Fibroblast of peridontal ligament (primary cell): ENCODE results near the gene SSPN.
A peak's percentile ranks its signal among the peaks of the same experiment; 100 is the strongest.

Source experiments
- DNase-seq: peaks from one replicate; pipeline ENCODE4 v3.0.0-alpha.2; 2010; ENCODE audit errors: extremely low read depth

The SSPN gene

GRCh38 chr12:26283617-26284016, 88.2 kb downstream of the SSPN start:
- no peak for DNase-seq

- DNase-seq, result no peak
These were observed 90.0 kb downstream of the SSPN start for GRCh38 chr12:26285401-26285800.

- no peak for DNase-seq
These were observed 90.8 kb downstream of the SSPN start for GRCh38 chr12:26286186-26286585.

- peak; percentile 55 for DNase-seq
These were observed 92.5 kb downstream of the SSPN start for GRCh38 chr12:26287671-26288381.

- no peak for DNase-seq
These were observed 95.2 kb downstream of the SSPN start for GRCh38 chr12:26290565-26290964.

GRCh38 chr12:26292596-26292995, 97.2 kb downstream of the SSPN start:
- no peak for DNase-seq

- DNase-seq, result no peak
These were observed 98.2 kb downstream of the SSPN start for GRCh38 chr12:26293612-26294011.

GRCh38 chr12:26295001-26295400, 99.6 kb downstream of the SSPN start:
- no peak for DNase-seq

GRCh38 chr12:26297396-26298070, 102.2 kb downstream of the SSPN start:
- no peak for DNase-seq

- DNase-seq, result peak; percentile 75
These were observed 103.6 kb downstream of the SSPN start for GRCh38 chr12:26298785-26299621.

GRCh38 chr12:26299751-26300150, 104.4 kb downstream of the SSPN start:
- DNase-seq, result no peak
